VCaP (cell line): ENCODE data around the gene RPL34.
"Not testable (repeated sequence)": the region's sequence is repeated elsewhere in the genome, so short reads cannot be mapped to it uniquely, and the experiment has no call there.

Experiments
- H3K27ac ChIP-seq: fragments of 450-650 bp; 2 replicates; pipeline ENCODE4 v1.5.1; 2017
- TF ChIP-seq, protein P1 (sequence below): fragments of 450-650 bp; conservative IDR thresholded peaks from 2 replicates; pipeline ENCODE4 v1.5.1; 2017; ENCODE audit warnings: mild to moderate bottlenecking, moderate library complexity

Gene RPL34

GRCh38 chr4:108590776-108591175 lies 29.6 kb upstream of the RPL34 start:
- H3K27ac ChIP-seq: no peak overlapping the region
- TF ChIP-seq, protein P1, sequence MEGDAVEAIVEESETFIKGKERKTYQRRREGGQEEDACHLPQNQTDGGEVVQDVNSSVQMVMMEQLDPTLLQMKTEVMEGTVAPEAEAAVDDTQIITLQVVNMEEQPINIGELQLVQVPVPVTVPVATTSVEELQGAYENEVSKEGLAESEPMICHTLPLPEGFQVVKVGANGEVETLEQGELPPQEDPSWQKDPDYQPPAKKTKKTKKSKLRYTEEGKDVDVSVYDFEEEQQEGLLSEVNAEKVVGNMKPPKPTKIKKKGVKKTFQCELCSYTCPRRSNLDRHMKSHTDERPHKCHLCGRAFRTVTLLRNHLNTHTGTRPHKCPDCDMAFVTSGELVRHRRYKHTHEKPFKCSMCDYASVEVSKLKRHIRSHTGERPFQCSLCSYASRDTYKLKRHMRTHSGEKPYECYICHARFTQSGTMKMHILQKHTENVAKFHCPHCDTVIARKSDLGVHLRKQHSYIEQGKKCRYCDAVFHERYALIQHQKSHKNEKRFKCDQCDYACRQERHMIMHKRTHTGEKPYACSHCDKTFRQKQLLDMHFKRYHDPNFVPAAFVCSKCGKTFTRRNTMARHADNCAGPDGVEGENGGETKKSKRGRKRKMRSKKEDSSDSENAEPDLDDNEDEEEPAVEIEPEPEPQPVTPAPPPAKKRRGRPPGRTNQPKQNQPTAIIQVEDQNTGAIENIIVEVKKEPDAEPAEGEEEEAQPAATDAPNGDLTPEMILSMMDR: no peak

- TF ChIP-seq, protein P1: no peak
- no peak overlapping the region for H3K27ac ChIP-seq
These were observed 27.7 kb upstream of the RPL34 start for GRCh38 chr4:108592674-108592986.

DNA sequence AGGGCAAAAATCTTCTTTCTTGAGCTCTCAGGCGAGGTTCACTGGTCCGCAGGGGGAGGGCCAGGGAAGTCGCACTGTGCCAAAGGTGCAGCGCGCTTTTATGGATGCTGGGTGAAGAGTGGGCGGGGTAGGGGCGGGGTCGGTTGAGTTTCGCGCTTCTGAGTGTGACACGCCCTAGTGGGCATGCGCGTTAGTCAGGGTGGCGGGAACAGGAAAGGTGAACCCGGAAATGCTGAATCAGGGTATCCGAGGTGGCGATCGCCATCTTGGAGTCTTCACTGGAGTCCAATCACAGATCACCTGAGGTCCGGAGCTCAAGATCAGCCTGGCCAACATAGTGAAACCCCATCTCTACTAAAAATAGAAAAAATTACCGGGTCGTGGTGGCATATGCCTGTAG lies 26.1 kb upstream of the RPL34 start:
- H3K27ac ChIP-seq: not testable (repeated sequence)

GRCh38 chr4:108596344-108596743 lies 24.0 kb upstream of the RPL34 start:
- no peak overlapping the region for H3K27ac ChIP-seq
- TF ChIP-seq, protein P1: no peak

GRCh38 chr4:108601106-108601505 lies 19.3 kb upstream of the RPL34 start:
- no peak overlapping the region for H3K27ac ChIP-seq
- TF ChIP-seq, protein P1: no peak

DNA sequence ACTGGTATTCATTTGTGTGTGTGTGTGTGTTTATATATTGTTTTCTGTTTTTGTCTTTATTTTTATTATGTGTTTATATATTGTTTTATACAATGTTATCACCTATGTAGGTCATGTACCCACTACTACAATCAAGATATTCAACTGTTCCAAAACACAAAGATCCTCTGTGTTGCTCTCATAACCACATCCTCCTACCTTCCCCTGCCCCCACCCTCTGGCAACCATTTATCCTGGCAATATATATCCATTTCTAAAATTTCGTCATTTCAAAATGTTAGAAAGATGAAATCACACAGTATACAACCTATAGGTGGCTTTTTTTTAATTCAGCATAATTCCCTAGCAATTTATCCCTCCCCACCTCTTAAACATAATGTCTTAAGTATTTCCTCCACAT lies 18.8 kb upstream of the RPL34 start:
- TF ChIP-seq, protein P1: no peak
- no peak overlapping the region for H3K27ac ChIP-seq

- TF ChIP-seq, protein P1: no peak
- H3K27ac ChIP-seq: no peak overlapping the region
These were observed 18.2 kb upstream of the RPL34 start for GRCh38 chr4:108602163-108602562.

- TF ChIP-seq, protein P1: no peak
- H3K27ac ChIP-seq: no peak overlapping the region
These were observed 13.1 kb upstream of the RPL34 start for GRCh38 chr4:108607079-108607815.
